Measurements from ENCODE around the gene PCDHB6.
"Not testable (repeated sequence)": the region's sequence is repeated elsewhere in the genome, so short reads cannot be mapped to it uniquely, and the experiment has no call there.

Gene PCDHB6

GRCh38 chr5:141172381-141173204, 22.7 kb downstream of the PCDHB6 start, which contains the start of gene PCDHB7:
PCDHB7 (plus strand) TSS chr5:141172644; CDS start chr5:141172836, 192 bp downstream.
- DNase-seq (ENCODE audit: low read depth in 2 of 2): no peak

- not testable (repeated sequence) for DNase-seq (ENCODE audit: low read depth in 2 of 2)
Measured at GRCh38 chr5:141174291-141175104, 24.6 kb downstream of the PCDHB6 start.

DNA sequence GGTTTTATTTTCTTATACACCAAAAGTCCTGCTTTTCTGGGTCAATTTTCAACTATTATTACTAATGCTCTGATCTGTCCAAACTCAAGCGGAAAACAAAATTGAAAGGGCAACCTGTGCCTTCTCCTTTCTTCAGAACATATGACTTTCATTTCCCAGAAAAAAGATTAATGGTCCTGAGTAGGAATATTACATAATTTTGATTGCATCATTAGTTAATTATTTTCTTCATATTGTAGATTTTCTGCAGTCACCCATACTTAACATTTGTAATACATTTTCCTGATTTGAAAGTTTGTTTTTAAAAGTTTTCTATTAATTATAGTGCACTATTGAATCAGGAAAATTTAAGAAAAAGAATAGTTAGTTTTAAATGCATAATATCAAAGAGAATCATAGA, 26.1 kb downstream of the PCDHB6 start:
- DNase-seq (ENCODE audit: low read depth in 2 of 2): no peak

- DNase-seq (ENCODE audit: low read depth in 2 of 2): not testable (repeated sequence)
Measured at GRCh38 chr5:141177577-141178191, 27.8 kb downstream of the PCDHB6 start, which contains the start of gene PCDHB8. PCDHB8 (plus strand) TSS chr5:141177790; CDS start chr5:141178035, 245 bp downstream.

GRCh38 chr5:141179371-141179770, 29.5 kb downstream of the PCDHB6 start:
- not testable (repeated sequence) for DNase-seq (ENCODE audit: low read depth in 2 of 2)

DNA sequence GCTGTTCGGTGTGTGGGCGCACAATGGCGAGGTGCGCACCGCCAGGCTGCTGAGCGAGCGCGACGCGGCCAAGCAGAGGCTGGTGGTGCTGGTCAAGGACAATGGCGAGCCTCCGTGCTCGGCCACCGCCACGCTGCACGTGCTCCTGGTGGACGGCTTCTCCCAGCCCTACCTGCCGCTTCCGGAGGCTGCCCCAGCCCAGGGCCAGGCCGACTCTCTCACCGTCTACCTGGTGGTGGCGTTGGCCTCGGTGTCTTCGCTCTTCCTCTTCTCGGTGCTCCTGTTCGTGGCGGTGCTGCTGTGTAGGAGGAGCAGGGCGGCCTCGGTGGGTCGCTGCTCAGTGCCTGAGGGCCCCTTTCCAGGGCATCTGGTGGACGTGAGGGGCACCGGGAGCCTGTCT, 30.0 kb downstream of the PCDHB6 start:
- not testable (repeated sequence) for DNase-seq (ENCODE audit: low read depth in 2 of 2)

GRCh38 chr5:141180313-141180712, 30.5 kb downstream of the PCDHB6 start:
- no peak for DNase-seq (ENCODE audit: low read depth in 2 of 2)

GRCh38 chr5:141182248-141182647, 32.4 kb downstream of the PCDHB6 start, which contains the start of gene PCDHB16:
PCDHB16 (plus strand) TSS chr5:141182387; CDS start chr5:141182560, 173 bp downstream.
- DNase-seq (ENCODE audit: low read depth in 2 of 2): no peak

GRCh38 chr5:141184117-141184855, 34.4 kb downstream of the PCDHB6 start:
- not testable (repeated sequence) for DNase-seq (ENCODE audit: low read depth in 2 of 2)

DNA sequence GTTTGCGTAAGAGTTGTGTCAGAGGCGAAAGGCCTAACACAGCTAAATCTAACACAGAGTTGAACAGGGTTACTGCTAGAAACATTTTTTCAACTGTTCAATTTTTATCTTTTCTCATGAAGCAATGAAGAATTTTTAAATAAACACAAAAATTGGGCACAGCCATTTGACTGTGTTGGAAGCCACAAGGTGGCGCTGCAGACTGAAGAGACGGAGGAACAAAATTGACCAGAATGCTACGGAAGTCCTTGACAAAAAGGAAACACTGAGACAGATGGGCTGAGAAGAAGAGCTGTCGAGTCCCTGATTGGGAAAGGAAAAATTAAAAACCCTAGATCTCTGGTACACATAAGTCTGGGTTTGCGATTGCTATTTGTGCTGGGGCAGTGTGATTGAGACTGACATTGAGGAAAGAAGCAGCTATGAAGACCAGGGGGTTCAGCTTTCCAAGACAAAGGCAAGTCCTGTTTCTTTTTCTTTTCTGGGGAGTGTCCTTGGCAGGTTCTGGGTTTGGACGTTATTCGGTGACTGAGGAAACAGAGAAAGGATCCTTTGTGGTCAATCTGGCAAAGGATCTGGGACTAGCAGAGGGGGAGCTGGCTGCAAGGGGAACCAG, 37.1 kb downstream of the PCDHB6 start, which contains the start of gene PCDHB9:
Gene PCDHB9 (plus strand): TSS at position 265 of the 616 bp plus-strand sequence. CDS start 158 bp downstream, at position 423.
- no peak for DNase-seq (ENCODE audit: low read depth in 2 of 2)

DNA sequence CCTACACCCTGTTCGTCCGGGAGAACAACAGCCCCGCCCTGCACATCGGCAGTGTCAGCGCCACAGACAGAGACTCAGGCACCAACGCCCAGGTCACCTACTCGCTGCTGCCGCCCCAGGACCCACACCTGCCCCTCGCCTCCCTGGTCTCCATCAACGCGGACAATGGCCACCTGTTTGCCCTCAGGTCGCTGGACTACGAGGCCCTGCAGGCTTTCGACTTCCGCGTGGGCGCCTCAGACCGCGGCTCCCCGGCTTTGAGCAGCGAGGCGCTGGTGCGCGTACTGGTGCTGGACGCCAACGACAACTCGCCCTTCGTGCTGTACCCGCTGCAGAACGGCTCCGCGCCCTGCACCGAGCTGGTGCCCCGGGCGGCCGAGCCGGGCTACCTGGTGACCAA, 38.8 kb downstream of the PCDHB6 start:
- not testable (repeated sequence) for DNase-seq (ENCODE audit: low read depth in 2 of 2)

DNA sequence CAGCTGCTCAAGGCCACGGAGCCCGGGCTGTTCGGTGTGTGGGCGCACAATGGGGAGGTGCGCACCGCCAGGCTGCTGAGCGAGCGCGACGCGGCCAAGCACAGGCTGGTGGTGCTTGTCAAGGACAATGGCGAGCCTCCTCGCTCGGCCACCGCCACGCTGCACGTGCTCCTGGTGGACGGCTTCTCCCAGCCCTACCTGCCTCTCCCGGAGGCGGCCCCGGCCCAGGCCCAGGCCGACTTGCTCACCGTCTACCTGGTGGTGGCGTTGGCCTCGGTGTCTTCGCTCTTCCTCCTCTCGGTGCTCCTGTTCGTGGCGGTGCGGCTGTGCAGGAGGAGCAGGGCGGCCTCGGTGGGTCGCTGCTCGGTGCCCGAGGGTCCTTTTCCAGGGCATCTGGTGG, 39.3 kb downstream of the PCDHB6 start:
- DNase-seq (ENCODE audit: low read depth in 2 of 2): not testable (repeated sequence)

DNA sequence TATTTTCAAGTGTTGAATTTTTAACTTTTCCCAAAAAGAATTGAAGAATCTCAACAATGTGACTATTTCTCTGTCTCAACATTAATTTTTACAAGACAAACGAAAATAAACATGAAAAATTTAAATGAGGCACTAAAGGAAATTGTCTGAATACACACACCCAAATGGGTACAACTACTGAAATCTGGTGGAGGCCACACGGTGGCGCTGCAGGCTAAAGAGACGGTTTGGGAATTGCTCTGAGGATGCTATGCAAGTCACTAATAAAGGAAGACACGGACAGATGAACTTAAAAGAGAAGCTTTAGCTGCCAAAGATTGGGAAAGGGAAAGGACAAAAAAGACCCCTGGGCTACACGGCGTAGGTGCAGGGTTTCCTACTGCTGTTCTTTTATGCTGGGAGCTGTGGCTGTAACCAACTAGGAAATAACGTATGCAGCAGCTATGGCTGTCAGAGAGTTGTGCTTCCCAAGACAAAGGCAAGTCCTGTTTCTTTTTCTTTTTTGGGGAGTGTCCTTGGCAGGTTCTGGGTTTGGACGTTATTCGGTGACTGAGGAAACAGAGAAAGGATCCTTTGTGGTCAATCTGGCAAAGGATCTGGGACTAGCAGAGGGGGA, 42.4 kb downstream of the PCDHB6 start, which contains the start of gene PCDHB10:
Gene PCDHB10 (plus strand): TSS at position 244 of the 616 bp plus-strand sequence. CDS start 200 bp downstream, at position 444.
- no peak for DNase-seq (ENCODE audit: low read depth in 2 of 2)

DNA sequence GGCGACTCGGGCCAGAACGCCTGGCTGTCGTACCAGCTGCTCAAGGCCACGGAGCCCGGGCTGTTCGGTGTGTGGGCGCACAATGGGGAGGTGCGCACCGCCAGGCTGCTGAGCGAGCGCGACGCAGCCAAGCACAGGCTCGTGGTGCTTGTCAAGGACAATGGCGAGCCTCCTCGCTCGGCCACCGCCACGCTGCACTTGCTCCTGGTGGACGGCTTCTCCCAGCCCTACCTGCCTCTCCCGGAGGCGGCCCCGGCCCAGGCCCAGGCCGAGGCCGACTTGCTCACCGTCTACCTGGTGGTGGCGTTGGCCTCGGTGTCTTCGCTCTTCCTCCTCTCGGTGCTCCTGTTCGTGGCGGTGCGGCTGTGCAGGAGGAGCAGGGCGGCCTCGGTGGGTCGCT, 44.5 kb downstream of the PCDHB6 start:
- DNase-seq (ENCODE audit: low read depth in 2 of 2): not testable (repeated sequence)

DNA sequence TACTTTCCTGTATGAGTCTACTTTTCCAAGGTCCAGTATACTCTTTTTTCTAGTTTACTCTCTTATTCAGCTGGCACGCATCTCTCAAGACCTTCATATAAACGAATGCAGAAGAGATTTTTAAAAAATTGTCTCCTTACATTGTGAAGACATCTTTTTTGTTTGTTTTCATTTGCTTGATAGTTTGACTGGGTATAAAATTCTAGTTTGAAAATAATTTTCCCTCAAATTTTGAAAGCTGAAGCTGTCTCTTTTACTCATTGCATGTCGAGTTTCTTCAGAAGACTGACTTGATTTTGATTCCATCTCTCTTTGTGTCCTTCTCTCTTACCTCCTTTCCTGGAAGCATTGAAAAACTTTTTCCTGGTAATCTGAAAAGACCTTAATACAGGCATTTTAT, 46.5 kb downstream of the PCDHB6 start:
- no peak for DNase-seq (ENCODE audit: low read depth in 2 of 2)

- DNase-seq (ENCODE audit: low read depth in 2 of 2): no peak
Measured at GRCh38 chr5:141199359-141200235, 49.7 kb downstream of the PCDHB6 start, which contains the start of gene PCDHB11. PCDHB11 (plus strand) TSS chr5:141199627; CDS start chr5:141199775, 148 bp downstream.

DNA sequence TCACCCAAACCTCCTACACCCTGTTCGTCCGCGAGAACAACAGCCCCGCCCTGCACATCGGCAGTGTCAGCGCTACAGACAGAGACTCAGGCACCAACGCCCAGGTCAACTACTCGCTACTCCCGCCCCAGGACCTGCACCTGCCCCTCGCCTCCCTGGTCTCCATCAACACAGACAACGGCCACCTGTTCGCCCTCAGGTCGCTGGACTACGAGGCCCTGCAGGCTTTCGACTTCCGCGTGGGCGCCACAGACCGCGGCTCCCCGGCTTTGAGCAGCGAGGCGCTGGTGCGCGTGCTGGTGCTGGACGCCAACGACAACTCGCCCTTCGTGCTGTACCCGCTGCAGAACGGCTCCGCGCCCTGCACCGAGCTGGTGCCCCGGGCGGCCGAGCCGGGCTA, 51.3 kb downstream of the PCDHB6 start:
- not testable (repeated sequence) for DNase-seq (ENCODE audit: low read depth in 2 of 2)

- not testable (repeated sequence) for DNase-seq (ENCODE audit: low read depth in 2 of 2)
Measured at GRCh38 chr5:141201646-141202045, 51.8 kb downstream of the PCDHB6 start.

All from activated CD8-positive, alpha-beta memory T cell treated with anti-CD3 and anti-CD28 coated beads for 4 hours (primary cell).